GM19395 (cell line): ENCODE measurements around the gene TMEM95.

Experiments
- ATAC-seq: cut with Tn5 transposase; IDR thresholded peaks from one replicate; pipeline ENCODE4 v1.9.1; 2021; ENCODE audit warnings: mild to moderate bottlenecking, moderate library complexity; ENCODE audit not compliant: unreplicated experiment

The TMEM95 gene

DNA sequence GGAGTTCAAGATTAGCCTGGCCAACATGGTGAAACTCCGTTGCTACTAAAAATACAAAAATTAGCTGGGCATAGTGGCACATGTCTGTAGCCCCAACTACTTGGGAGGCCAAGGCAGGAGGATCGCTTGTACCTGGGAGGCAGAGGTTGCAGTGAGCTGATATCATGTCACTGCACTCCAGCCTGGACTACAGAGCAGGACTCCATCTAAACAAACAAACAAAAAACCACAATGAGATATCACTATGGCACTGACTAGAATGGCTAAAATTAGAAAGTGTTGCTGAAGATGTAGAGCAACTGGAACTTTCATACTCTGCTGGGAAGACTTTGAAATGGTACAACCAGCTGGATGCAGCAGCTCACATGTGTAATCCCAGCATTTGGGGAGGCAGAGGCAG, 19.4 kb downstream of the TMEM95 start:
- no peak for ATAC-seq

DNA sequence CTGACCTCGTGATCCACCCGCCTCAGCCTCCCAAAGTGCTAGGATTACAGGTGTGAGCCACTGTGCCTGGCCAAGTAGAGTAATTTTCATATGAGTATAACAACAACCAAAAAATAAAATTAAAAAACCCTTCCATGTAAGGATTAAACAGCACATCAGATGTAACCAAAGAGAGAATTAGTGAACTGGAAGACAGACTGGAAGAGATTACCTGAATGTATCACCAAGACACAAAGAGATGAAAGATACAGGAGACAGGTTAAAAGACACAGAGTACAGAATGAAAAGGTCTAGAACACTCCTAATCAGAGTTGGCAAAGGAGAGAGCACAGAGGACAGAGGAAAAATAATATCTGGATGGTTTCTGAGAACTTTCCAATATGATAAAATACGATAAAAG, 24.2 kb downstream of the TMEM95 start:
- ATAC-seq: no peak

DNA sequence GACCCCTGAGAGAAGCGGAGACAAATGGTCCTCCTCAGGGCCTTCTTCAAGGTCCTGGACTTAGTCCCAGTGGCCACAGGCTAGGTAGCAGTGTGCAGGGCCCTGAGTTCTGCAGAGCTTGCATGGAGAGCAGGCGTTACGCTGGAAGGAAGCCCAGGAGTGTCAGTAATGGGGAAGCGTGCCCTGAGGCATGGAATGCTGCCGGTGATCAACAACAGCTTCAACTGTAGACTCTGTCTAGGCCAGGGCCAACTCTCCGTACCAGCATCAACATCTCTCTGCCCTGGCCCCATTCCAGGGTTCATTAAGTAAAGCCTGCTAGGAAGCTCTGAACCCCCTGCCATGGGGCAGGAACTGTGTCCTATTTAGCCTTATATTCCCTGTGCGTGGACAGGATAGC, 25.4 kb downstream of the TMEM95 start:
- ATAC-seq: no peak

DNA sequence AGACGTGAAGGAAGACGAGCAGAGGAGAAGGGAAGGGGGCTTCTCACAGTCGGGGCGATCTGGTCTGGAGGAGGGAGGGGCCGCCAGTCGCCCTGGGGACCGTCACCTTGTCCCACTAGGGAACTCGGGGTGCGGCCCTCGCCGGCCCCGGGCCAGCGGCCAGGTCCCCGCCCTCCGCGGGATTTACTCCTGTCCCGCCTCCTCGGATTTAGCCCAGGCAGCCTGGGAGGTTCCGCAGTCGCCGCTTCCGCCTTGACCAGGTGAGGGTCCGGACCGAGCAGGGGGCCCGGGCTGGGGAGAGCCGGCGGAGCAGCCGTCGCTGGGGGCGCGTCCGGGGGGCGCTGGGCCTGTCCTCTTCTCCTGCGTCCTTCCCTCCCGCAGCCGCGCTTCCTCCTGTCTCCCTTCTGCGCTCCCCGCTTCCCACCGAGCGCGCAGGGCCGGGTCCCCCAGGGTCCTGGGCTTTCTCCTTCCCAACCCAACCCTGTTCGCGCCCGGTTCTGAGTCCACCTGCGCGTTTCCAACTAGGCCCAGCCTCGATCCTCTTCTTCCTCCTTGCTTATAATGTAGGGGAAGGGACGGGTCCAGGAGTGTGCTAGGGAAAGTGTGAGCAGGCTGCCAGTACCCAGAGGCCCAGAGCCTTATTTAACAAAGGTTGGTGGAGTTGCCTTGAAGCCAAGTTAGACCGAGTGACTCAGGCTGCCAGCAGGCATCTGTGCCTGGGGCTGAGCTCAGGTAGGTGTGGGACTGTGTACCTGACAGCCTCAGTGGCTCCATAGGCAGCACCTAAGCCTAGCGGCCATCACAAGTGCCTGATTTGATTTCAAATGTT, 26.1 kb downstream of the TMEM95 start, which contains the start of gene TNK1:
Gene TNK1 (plus strand): TSS at position 235 of the 829 bp plus-strand sequence. CDS start 1,838 bp downstream, outside the sequence.
- no peak for ATAC-seq

DNA sequence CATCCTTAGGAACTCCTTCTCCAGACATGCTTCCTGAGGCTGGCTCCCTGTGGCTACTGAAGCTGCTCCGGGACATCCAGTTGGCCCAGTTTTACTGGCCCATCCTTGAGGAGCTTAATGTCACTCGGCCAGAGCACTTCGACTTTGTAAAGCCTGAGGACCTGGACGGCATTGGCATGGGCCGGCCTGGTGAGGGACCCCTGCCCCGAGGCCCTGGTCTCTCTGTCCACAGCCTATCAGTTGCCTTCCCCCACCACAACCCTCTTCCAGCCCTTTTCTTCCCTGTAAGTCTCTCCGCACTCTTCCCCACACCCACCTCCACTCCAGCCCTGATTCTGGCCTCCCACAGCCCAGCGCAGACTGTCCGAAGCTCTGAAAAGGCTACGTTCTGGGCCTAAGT, 27.9 kb downstream of the TMEM95 start:
- no peak for ATAC-seq

DNA sequence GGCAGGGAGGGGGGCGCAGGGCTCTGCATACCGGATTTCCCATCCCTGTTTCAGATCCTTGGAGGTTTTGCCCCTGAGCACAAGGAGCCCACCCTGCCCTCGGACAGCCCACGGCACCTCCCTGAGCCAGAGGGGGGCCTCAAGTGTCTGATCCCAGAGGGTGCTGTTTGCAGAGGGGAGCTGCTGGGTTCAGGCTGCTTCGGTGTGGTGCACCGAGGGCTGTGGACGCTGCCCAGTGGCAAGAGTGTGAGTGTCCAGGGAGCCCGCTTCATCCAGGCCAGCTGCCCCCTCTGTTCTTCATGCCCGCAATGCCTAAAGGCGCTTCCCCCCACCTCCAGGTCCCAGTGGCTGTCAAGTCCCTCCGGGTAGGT, 28.4 kb downstream of the TMEM95 start:
- no peak for ATAC-seq

DNA sequence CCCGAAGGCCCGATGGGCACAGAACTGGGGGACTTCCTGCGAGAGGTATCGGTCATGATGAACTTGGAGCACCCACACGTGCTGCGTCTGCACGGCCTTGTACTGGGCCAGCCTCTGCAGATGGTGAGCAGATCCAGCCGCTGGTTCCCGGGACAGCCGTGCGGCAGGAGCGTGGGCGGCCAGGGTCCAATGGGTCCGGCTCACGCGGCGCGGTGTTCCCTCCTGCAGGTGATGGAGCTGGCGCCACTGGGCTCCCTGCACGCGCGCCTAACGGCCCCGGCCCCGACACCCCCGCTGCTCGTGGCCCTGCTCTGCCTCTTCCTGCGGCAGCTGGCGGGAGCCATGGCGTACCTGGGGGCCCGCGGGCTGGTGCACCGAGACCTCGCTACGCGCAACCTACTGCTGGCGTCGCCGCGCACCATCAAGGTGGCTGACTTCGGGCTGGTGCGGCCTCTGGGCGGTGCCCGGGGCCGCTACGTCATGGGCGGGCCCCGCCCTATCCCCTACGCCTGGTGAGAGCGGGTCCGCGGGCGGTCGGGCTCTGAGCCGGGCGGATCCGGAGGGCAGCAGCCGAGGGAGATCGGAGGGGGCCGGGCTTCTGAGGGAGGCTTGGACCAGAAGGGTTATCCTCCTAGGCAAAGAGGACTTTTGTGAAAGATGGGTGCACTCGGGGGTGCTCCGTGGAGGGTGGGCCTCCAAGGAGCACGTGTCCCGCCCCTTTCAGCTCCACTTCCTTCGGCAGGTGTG, 29.0 kb downstream of the TMEM95 start:
- ATAC-seq: no peak

DNA sequence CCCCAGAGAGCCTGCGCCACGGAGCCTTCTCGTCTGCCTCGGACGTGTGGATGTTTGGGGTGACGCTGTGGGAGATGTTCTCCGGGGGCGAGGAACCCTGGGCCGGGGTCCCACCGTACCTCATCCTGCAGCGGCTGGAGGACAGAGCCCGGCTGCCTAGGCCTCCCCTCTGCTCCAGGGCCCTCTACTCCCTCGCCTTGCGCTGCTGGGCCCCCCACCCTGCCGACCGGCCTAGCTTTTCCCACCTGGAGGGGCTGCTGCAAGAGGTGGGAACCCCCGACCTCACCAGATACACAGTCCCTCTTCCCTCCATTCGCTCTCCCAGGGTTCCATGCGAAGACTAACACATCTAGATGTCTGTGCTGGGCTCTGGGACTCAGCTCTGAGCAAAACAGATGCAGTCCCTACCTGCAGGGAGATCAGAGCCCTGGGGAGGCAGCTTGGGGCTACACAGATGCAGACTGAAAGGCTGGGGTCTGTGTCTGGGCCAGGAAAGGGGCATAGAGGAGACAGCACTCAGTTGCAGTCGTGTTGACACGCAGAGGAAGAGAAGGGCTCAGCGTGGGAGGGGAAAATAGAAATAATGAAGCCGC, 29.6 kb downstream of the TMEM95 start:
- no peak for ATAC-seq

DNA sequence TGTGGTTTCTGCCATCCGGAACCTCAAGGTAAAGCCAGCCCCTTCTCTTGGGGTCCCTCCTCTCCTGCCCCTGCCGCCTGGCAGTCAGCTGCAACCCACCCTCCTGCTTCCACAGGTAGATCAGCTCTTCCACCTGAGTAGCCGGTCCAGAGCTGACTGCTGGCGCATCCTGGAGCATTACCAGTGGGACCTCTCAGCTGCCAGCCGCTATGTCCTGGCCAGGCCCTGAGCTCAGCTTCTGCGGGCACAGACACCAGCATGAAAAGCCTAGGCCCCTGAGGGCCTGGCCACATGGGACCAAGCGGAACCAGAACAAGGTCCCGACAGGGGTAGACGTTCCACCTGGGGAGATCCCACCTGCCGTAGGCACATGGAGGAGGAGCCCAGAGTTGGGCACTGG, 33.9 kb downstream of the TMEM95 start:
- ATAC-seq: no peak

DNA sequence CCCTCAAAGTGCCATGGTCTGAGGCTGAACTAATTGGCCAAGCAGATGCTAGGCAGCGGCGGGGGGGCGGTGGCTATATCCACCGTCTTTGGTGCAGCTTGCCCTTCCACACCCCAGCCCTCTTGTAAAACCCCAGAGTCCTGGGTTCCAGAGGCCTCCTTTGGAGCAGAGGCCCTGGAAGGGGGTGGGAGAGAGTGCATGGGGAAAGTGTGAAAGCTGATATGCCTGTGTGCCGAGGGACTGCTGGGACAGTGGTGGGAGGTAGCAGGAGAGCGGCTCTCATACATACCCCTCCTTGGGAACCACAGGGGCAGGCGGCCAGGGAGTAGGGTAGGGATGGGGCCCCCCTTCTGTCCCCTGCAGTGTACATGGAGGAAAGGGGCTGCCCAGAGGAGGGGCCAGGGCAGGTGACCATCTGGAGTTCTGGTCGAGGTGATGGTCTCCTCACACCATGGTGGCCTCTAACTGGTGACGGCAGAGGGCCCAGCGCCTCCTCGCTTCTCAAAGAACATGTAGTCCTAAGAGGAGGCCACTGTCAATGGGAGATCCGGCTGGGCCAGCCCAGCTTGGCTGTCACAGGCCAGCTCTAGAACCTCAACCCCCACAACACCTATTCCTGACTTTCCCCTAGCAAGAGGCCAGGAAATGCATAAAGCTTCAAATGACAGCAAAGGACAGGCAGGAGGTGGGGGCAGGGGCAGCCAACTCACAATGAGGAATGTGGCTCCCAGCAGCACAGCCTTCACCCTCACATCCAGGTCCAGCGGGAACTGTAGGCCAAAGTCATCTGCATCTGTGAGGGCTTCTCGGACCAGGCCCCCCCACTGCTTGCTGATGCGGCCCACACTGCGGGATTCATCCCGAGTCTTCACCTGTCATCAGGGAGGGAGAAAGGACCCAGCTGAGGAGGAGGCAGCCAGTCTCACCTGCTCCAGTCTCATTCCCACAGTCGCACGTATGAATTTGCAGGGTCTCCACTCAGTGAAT, 35.3 kb downstream of the TMEM95 start:
- no peak for ATAC-seq

DNA sequence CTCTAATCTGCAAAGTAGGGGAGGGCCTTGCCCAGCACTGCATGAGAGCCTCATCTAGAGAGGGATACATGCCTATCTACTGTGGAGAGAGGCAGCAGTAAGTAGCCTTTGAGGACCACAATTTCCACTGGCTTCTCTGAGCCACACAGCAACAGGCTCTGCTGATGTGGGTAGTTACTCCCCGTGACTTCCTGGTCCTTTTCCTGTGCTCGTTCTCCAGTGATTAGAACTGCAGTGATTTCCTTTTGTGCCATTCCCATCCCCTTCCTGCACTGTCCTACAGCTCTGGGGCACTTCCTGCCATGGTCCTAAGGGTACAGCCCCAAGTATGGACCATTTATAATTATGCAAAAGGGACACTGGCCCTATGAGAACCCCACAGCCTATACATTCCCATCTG, 36.4 kb downstream of the TMEM95 start:
- ATAC-seq: no peak

DNA sequence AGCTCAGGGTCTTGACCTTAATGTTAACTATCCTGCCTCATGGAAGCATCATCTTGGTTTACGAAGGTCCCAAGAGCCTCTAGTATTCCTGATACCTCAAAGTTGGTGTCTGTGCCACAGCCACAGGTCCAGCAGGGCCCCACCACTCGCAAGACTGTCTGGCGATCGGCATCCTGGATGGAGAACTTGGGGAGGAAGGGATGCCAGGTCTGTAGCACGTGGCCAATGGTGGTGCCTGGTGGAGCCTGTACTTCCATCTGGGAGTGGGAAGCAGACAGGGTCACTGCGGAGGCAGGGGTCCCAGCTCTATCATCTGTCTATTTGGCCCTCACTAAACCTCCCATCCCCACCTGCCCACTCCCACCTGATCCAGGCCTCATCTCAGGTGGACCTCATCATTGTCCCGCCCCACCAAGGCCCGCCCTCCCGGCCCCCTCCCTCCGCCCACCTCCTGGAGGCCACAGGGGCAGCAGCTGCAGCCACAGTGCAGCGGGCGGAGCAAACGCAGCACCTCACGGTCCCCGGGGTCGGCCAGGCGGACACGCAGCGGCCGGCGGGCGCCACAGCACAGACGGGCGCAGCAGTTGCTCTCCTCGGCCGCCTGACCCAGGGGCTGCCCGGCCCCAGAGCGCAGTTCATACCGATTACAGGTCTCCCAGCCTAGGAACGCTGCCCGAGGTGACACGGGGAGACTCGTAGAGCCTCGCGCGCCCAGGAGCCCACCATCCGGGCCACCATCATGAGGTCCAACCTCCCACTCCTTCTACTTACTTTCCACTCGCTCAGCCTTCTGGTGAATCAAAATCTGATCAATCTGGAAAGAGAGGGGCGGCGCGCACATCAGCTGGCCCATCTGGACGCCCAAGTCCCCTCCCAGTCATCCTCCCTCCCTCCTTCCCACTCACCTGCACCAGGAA, 38.0 kb downstream of the TMEM95 start:
- no peak for ATAC-seq

DNA sequence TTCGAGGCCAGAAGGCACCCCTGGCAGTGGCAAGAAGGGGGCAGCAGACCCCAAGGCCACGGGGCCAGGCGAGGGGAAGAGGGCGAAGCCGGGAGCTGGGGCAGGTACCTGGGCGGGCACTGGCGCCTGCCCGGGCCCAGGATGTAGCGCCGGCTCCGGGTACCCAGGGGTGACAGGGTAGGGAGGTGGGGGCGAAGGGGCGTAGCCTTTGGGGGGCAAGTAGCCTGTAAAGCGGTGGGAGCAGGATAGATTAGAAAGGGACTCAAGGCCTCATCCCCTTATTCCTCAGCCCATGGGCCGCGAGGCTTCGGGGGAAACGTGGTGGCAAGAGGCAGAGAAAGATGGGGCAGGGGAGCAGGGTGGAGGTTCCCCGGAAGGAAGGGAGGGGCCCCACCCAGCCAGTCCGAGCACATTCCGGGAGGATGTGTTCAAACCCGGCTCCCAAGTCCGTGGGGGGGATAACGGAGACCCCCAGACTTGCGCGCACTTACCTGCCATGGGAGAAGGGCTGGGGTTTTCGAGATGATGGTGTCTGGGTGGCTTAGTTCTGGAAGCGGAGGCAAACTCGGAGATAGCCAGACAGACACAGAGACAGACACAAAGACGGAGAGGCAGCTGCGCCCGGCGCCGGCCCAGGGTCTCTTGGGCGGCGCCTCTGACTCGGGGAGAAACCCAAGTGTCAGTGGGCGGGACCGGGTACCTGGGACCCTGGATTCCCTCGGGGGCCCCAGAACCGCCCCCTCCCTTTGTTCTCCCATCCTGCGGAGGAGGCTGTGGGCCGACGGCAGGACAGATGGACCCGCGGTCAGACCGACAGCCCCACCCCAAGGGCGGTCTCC, 38.9 kb downstream of the TMEM95 start:
- ATAC-seq: no peak

DNA sequence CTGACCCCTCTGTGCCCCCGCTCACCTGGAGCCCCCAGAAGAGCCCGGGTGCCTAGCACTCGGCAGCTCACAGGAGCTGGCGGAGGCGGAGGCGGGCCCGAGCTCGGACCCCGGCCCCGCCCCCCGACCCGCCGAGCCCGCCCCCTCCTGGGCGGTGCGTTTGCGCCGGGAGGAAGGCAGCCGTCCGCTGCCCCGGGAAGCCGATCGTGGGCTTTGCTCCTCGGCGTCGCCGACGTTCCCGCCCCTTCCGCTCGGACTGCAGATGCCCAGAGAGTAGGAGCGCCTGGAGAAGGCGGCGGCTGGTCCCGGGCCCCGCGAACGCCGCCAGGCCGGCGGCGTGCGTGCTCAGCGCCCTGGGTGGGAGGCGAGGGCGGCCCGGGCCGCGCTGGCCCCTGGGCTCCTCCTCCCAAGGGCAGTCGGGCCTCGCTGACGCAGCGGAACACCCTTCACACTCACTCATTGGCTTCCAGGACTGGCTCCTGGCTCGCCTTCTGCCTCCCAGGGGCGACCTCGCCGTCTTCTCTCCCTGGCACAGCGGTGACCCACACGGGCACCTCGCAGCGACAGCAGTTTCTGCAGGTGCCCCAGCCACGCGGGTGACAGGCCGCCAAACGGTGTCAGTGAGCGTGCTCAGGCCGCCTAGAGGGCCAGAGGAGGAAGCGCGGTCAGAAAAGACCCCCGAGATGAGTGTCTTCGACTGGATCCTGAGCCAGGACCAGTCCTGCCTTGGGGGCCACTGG, 39.7 kb downstream of the TMEM95 start, which contains the start of gene PLSCR3:
Gene PLSCR3 (minus strand): TSS at position 74 of the 740 bp plus-strand sequence. CDS start 415 bp downstream, outside the sequence.
- ATAC-seq: no peak

DNA sequence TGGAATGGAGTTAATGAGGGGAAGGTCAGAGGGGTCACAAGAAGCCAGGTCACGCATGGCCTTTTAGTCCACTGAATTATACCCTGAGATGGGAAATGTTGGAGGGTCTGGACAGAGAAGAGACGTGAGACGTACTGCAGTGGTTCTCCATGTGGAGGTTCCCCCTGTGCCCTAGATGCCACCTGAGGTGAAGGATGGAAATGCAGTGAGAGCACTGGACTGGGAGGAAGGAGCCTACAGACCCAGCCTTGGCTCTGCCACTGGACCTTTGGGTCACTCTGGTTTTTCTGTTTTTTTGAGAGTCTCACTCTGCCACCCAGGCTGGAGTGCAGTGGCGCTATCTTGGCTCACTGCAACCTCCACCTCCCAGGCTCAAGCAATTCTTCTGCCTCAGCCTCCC, 41.2 kb downstream of the TMEM95 start:
- no peak for ATAC-seq

DNA sequence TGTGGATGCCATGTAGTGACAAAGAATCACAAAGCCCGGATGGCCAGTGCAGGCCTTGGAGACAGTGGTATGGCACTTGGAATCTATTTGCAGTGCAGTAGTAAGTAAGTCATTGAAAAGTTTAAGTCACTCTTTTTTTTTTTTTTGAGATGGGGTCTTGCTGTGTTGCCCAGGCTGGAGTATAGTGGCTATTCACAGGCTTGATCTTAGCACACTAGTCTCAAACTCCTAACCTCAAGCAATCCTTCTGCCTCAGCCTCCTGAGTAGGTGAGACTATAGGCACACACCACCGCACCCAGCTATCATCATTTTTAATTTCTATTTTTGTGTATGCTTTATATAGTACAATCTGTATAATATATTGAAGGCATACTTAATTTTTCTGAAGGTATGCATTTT, 43.7 kb downstream of the TMEM95 start:
- ATAC-seq: no peak

DNA sequence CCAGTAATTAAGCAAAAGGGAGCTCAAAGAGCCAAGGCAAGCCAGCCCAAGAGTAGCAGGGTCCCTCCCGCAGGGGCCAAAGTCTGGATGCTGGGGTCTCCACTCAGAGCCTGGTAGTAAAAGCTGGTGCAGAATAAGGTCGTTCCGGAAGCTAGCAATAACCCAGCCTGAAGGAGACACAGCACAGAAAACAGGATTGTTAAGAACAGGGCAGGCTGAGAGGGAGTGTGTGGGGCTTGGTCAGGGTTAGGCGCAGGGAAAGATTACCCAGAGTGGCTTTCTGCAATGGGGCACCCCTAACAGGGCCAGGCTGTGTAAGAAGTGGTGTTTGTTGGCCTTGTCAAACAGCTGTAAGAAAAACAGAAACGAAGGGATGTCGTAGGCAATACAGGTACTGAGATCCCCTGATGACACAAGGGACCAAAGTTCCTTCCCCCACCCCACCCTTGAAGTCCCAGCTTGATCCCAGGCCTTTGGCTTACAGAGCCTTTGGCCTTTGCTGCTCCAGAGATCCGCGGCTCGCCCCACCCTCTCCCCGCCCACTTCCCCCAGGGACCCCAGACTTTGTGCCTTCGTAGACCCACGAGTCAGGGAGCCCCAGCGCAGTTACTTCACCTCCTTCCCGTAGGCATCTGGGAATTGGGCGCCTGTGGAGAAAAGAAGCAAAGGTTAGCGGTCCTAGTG, 48.2 kb downstream of the TMEM95 start:
- no peak for ATAC-seq

DNA sequence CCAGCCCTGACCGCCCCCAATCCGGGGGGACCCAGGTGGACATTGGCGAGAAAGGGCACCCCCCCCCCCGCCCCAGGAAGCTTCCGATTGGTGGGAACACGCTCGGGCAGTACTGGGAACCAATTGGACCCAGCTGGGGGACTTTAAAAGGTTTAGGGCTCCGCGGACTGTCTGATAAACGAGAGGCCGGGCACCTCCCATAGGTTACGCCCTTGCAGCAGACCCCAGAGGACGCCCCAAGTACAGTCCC, 48.7 kb downstream of the TMEM95 start:
- peak; percentile 28 for ATAC-seq
